ENCODE measurements around the gene AIMP2.
"Not testable (repeated sequence)": the region's sequence is repeated elsewhere in the genome, so short reads cannot be mapped to it uniquely, and the experiment has no call there.

AIMP2 gene

GRCh38 chr7:6026011-6026819 is 17.1 kb downstream of the AIMP2 start:
- DNase-seq (ENCODE audit: low spot score) = peak; percentile 61

- DNase-seq (ENCODE audit: low spot score) = no peak
These were observed 17.8 kb downstream of the AIMP2 start for GRCh38 chr7:6026820-6027311.

GRCh38 chr7:6027806-6028365 is 18.8 kb downstream of the AIMP2 start:
- DNase-seq (ENCODE audit: low spot score) = no peak

GRCh38 chr7:6028563-6028962 is 19.5 kb downstream of the AIMP2 start:
- no peak for DNase-seq (ENCODE audit: low spot score)

- no peak for DNase-seq (ENCODE audit: low spot score)
These were observed 21.9 kb downstream of the AIMP2 start, which contains the start of gene ANKRD61 for GRCh38 chr7:6030988-6031387. TSS of gene ANKRD61 (plus strand) at chr7:6031376. CDS start at chr7:6031376, 0 bp downstream.

- no peak for DNase-seq (ENCODE audit: low spot score)
These were observed 22.5 kb downstream of the AIMP2 start for GRCh38 chr7:6031567-6031966.

GRCh38 chr7:6032167-6032566 is 23.1 kb downstream of the AIMP2 start:
- no peak for DNase-seq (ENCODE audit: low spot score)

GRCh38 chr7:6032641-6033040 is 23.6 kb downstream of the AIMP2 start:
- DNase-seq (ENCODE audit: low spot score) = no peak

GRCh38 chr7:6035165-6035564 is 26.1 kb downstream of the AIMP2 start:
- no peak for DNase-seq (ENCODE audit: low spot score)

- DNase-seq (ENCODE audit: low spot score) = no peak
These were observed 26.6 kb downstream of the AIMP2 start for GRCh38 chr7:6035686-6036085.

- no peak for DNase-seq (ENCODE audit: low spot score)
These were observed 40.7 kb downstream of the AIMP2 start for GRCh38 chr7:6049780-6050179.

- not testable (repeated sequence) for DNase-seq (ENCODE audit: low spot score)
These were observed 42.1 kb downstream of the AIMP2 start for GRCh38 chr7:6051185-6051584.

GRCh38 chr7:6056616-6057015 is 47.5 kb downstream of the AIMP2 start:
- no peak for DNase-seq (ENCODE audit: low spot score)

- DNase-seq (ENCODE audit: low spot score) = no peak
These were observed 48.5 kb downstream of the AIMP2 start for GRCh38 chr7:6057316-6058129.

- not testable (repeated sequence) for DNase-seq (ENCODE audit: low spot score)
These were observed 50.9 kb downstream of the AIMP2 start for GRCh38 chr7:6059941-6060340.

GRCh38 chr7:6071406-6071805 is 62.3 kb downstream of the AIMP2 start:
- DNase-seq (ENCODE audit: low spot score) = no peak
